ENCODE results near the gene AKNAD1.

DNA sequence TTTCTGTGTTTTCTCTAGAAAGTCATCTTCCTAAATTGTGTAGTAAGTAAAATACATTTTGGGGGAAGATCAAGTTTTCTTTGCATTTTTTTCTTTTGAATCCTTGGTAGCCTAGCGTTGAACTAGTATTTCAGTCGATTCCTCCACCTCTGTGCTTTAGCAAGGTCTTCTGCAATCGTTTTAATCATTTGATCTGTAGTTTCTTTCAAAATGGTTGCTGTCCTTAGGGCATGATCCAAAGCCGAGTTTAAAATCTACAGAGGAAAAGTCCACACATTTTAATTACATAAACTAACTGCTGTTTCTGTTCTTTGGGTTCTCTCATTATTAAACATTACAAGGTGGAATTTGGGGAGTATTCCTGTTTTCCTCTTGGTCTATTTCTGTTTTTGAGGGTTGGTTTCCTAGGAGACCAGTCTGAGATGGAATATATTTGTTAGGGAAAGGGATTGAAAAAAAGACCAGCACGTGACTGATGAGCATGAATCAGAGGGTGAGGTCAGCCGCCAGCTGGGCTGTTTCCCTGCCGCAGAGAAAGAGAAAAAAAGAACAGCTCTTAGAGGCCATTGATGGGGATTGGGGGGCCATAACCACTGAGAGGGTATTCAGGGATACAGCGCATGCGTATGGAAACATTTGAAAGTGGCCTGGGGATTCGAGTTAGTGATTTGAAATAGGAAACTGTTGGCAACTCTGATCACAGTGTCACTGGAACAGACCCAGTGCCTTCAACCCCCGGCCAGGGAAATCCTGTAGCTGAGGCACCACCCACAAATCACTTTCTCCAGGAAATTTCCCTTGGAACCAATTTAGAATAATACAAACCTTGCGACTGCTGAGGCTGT, 40.6 kb downstream of the AKNAD1 start:
- TF ChIP-seq FOXA1 (IDR thresholded peaks at IDR 0.05) (no peak), FOXA1 (CRISPR knock-in tag; IDR thresholded peaks at IDR 0.05) (no peak), ZNF143 (CRISPR knock-in tag; IDR thresholded peaks at IDR 0.05) (no peak), EZH2 (conservative IDR thresholded peaks at IDR 0.05; ENCODE audit: low read depth, low read length) (no peak), BRCA1 (CRISPR knock-in tag; IDR thresholded peaks at IDR 0.05) (no peak), RNF219 (CRISPR knock-in tag; IDR thresholded peaks at IDR 0.05) (no peak), ZNF20 (CRISPR knock-in tag; IDR thresholded peaks at IDR 0.05) (no peak), SNRNP70 (IDR thresholded peaks at IDR 0.05; ENCODE audit: low read depth, low read length) (no peak), PHF8 (CRISPR knock-in tag; IDR thresholded peaks at IDR 0.05) (no peak), FOSL2 (CRISPR knock-in tag; IDR thresholded peaks at IDR 0.05) (peak; percentile 75), MAF1 (CRISPR knock-in tag; IDR thresholded peaks at IDR 0.05; ENCODE audit: borderline replicate concordance) (no peak), CTCF (CRISPR knock-in tag; IDR thresholded peaks at IDR 0.05) (no peak), ZNF121 (CRISPR knock-in tag; IDR thresholded peaks at IDR 0.05) (no peak)
- TF ChIP-seq, protein P1, sequence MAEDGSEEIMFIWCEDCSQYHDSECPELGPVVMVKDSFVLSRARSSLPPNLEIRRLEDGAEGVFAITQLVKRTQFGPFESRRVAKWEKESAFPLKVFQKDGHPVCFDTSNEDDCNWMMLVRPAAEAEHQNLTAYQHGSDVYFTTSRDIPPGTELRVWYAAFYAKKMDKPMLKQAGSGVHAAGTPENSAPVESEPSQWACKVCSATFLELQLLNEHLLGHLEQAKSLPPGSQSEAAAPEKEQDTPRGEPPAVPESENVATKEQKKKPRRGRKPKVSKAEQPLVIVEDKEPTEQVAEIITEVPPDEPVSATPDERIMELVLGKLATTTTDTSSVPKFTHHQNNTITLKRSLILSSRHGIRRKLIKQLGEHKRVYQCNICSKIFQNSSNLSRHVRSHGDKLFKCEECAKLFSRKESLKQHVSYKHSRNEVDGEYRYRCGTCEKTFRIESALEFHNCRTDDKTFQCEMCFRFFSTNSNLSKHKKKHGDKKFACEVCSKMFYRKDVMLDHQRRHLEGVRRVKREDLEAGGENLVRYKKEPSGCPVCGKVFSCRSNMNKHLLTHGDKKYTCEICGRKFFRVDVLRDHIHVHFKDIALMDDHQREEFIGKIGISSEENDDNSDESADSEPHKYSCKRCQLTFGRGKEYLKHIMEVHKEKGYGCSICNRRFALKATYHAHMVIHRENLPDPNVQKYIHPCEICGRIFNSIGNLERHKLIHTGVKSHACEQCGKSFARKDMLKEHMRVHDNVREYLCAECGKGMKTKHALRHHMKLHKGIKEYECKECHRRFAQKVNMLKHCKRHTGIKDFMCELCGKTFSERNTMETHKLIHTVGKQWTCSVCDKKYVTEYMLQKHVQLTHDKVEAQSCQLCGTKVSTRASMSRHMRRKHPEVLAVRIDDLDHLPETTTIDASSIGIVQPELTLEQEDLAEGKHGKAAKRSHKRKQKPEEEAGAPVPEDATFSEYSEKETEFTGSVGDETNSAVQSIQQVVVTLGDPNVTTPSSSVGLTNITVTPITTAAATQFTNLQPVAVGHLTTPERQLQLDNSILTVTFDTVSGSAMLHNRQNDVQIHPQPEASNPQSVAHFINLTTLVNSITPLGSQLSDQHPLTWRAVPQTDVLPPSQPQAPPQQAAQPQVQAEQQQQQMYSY (CRISPR knock-in tag; IDR thresholded peaks at IDR 0.05), result no peak
